GM19438 (cell line): ENCODE results near the gene FNDC1.

Experiments
- ATAC-seq: cut with Tn5 transposase; IDR thresholded peaks from one replicate; pipeline ENCODE4 v1.9.1; 2021; ENCODE audit warnings: low read depth; ENCODE audit not compliant: unreplicated experiment

The FNDC1 gene

GRCh38 chr6:159303159-159303558, 134.0 kb downstream of the FNDC1 start:
- ATAC-seq: no peak

GRCh38 chr6:159303784-159304183, 134.6 kb downstream of the FNDC1 start:
- ATAC-seq: no peak

- ATAC-seq: no peak
Observed at GRCh38 chr6:159304641-159305040, 135.4 kb downstream of the FNDC1 start.

- ATAC-seq: no peak
Observed at GRCh38 chr6:159305159-159305558, 136.0 kb downstream of the FNDC1 start.

- ATAC-seq: no peak
Observed at GRCh38 chr6:159305804-159306537, 136.8 kb downstream of the FNDC1 start.

- ATAC-seq: no peak
Observed at GRCh38 chr6:159307246-159307790, 138.1 kb downstream of the FNDC1 start.

- ATAC-seq: no peak
Observed at GRCh38 chr6:159308198-159308597, 139.0 kb downstream of the FNDC1 start.

GRCh38 chr6:159309723-159310122, 140.5 kb downstream of the FNDC1 start:
- no peak for ATAC-seq

GRCh38 chr6:159311618-159312017, 142.4 kb downstream of the FNDC1 start:
- no peak for ATAC-seq

GRCh38 chr6:159312206-159312605, 143.0 kb downstream of the FNDC1 start:
- no peak for ATAC-seq

- ATAC-seq: no peak
Observed at GRCh38 chr6:159313018-159313417, 143.8 kb downstream of the FNDC1 start.

- ATAC-seq: no peak
Observed at GRCh38 chr6:159315562-159315961, 146.4 kb downstream of the FNDC1 start.

- no peak for ATAC-seq
Observed at GRCh38 chr6:159317430-159317829, 148.2 kb downstream of the FNDC1 start.

- no peak for ATAC-seq
Observed at GRCh38 chr6:159321267-159321666, 152.1 kb downstream of the FNDC1 start.
